Measurements from ENCODE around the gene SLC6A2.
"Not testable (repeated sequence)": the region's sequence is repeated elsewhere in the genome, so short reads cannot be mapped to it uniquely, and the experiment has no call there.

SLC6A2 gene

GRCh38 chr16:55655897-55656681 lies at the start of gene SLC6A2:
Gene SLC6A2 (plus strand): TSS chr16:55655988. CDS start chr16:55656695, 707 bp downstream.
- DNase-seq (ENCODE audit: low spot score) = peak; percentile 19
- CTCF ChIA-PET = interaction anchor here (0.6 kb wide), 1 partner anchor 42 kb away, joined by 3 read pairs; no protein-coding TSS in a partner anchor
- TF ChIP-seq, protein P1, sequence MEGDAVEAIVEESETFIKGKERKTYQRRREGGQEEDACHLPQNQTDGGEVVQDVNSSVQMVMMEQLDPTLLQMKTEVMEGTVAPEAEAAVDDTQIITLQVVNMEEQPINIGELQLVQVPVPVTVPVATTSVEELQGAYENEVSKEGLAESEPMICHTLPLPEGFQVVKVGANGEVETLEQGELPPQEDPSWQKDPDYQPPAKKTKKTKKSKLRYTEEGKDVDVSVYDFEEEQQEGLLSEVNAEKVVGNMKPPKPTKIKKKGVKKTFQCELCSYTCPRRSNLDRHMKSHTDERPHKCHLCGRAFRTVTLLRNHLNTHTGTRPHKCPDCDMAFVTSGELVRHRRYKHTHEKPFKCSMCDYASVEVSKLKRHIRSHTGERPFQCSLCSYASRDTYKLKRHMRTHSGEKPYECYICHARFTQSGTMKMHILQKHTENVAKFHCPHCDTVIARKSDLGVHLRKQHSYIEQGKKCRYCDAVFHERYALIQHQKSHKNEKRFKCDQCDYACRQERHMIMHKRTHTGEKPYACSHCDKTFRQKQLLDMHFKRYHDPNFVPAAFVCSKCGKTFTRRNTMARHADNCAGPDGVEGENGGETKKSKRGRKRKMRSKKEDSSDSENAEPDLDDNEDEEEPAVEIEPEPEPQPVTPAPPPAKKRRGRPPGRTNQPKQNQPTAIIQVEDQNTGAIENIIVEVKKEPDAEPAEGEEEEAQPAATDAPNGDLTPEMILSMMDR (conservative IDR thresholded peaks at IDR 0.05; ENCODE audit: low read depth) = no peak
- no peak within 1 kb of the TSS for H3K27ac ChIP-seq
- POLR2A ChIA-PET (ENCODE audit: low non-redundant PET) = no interaction called here

DNA sequence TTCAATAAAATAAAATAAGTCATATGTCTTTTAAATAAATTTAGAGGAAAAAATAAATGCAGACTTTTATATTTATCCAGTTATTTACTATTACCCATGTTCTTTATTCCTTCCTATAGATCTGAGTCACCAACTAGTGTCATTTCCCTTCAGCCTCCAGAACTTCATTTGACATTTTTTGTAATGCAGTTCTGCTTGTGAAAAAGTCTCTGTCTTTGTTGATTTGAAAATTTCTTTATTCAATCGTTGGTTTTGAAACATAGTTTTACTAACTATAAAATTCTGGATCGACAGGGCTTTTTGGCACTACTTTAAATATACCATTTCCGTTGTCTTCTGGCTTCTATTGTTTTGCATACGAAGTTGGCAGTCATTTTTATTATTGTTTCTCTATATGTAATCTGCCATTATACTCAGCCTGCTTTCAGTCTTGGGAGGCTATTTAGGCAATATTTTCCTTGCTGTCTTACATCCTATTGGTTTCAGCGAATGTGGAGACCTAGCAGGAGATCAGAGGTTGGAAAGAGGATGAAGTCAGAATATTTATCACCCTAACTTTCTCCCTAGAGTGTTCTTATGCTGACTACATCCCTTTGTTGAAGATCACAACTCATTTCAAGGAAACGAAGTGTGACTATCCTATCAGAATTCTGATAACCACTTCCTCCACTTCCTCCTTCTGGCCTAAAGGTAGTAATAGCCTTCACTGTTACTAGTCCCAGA lies 42.0 kb upstream of the SLC6A2 start:
- no peak for DNase-seq (ENCODE audit: low spot score)
- TF ChIP-seq, protein P1 (conservative IDR thresholded peaks at IDR 0.05; ENCODE audit: low read depth) = no peak
- no peak overlapping the region for H3K27ac ChIP-seq
- POLR2A ChIA-PET (ENCODE audit: low non-redundant PET) = no interaction called here
- CTCF ChIA-PET = no interaction called here

- POLR2A ChIA-PET (ENCODE audit: low non-redundant PET) = no interaction called here
- no peak overlapping the region for H3K27ac ChIP-seq
- CTCF ChIA-PET = no interaction called here
- TF ChIP-seq, protein P1 (conservative IDR thresholded peaks at IDR 0.05; ENCODE audit: low read depth) = no peak
- no peak for DNase-seq (ENCODE audit: low spot score)
These were observed 40.7 kb upstream of the SLC6A2 start for GRCh38 chr16:55615071-55615470.

DNA sequence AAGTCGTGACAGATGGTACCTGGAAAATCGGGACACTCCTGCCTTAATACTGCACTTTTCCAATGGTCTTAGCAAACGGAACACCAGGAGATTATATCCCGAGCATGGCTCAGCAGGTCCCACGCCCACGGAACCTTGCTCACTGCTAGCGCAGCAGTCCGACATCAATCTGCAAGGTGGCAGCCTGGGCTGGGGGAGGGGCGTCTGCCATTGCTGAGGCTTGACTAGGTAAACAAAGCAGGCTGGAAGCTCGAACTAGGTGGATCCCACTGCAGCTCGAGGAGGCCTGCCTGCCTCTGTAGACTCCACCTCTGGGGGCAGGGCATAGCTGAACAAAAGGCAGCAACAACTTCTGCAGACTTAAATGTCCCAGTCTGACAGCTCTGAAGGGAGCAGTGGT lies 40.1 kb upstream of the SLC6A2 start:
- H3K27ac ChIP-seq; CTCF ChIA-PET; DNase-seq (ENCODE audit: low spot score); POLR2A ChIA-PET (ENCODE audit: low non-redundant PET): not testable (repeated sequence)

GRCh38 chr16:55621771-55622170 lies 34.0 kb upstream of the SLC6A2 start:
- CTCF ChIA-PET = no interaction called here
- no peak for DNase-seq (ENCODE audit: low spot score)
- no peak overlapping the region for H3K27ac ChIP-seq
- TF ChIP-seq, protein P1 (conservative IDR thresholded peaks at IDR 0.05; ENCODE audit: low read depth) = no peak
- POLR2A ChIA-PET (ENCODE audit: low non-redundant PET) = no interaction called here

DNA sequence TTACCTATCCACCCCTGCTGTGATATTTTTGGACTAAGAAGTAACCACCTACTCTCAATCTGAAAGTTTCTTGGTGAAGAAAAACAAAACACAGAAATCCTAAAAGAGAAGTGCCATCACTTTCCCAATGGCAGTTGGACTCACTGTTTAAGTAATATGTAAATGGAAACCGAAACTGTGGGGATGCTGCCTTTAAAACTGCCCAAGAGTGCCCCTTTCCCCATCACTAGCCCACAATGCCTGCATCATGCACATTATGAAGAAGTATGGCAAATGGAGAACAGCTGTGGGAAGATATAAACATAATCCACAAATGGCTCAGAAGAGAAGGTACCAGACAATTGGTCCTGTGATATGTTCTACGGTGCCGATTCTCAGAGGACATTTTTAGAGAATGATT lies 33.5 kb upstream of the SLC6A2 start:
- POLR2A ChIA-PET (ENCODE audit: low non-redundant PET) = no interaction called here

More for the DNA sequence above, 33.5 kb upstream of the SLC6A2 start:
- CTCF ChIA-PET = no interaction called here
- TF ChIP-seq, protein P1 (conservative IDR thresholded peaks at IDR 0.05; ENCODE audit: low read depth) = no peak
- DNase-seq (ENCODE audit: low spot score) = no peak
- no peak overlapping the region for H3K27ac ChIP-seq

Data from RWPE1 (cell line).